ENCODE results near the gene TCF19.

Gene TCF19

DNA sequence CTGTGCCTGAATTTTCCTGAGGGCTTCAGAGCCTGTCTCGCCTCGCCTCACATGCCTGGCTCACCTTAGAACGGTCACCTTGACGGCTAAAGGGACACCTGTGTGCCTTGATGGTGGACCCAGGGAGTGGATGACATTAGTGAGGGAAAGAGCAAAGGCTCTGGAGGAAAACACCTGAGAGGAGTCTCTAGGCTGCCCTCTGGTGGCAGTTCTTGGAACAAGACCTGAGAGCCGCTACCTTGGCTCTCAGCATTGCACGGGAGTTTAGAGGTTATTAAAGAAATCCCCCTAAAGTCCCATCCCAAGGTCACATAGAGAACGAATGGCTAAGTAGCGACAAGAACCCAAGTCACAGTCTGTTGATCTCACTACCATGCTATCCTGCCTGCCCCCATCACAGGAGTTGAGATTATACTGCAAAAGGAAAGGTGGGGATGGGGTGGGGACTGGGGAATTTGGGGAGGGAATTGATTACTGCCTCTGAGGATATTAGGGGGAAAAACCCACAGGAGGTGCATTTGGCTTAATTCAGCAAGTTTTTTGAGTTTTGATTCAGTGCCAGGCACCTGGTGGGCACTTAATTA is 30.2 kb upstream of the TCF19 start:
- DNase-seq: peak; percentile 75

DNA sequence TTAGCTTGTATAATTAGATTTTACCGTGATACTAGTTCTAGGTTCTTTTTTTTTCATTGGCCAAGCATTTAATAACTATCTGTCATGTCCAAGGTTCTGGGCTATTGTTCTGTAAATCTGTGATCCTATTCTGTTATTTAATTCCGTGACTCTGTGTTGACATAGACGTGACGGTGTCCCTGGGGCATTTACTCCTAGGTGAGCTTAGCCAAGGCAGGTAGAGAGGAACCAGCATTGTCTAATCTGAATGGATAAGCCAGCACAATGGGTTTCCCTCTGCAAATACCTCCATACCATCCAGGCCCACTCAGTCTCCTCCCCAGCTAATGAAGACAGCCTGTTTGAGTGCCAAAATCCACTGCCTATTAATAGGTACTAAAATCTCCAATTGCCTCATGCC is 29.3 kb upstream of the TCF19 start:
- no peak for DNase-seq

DNA sequence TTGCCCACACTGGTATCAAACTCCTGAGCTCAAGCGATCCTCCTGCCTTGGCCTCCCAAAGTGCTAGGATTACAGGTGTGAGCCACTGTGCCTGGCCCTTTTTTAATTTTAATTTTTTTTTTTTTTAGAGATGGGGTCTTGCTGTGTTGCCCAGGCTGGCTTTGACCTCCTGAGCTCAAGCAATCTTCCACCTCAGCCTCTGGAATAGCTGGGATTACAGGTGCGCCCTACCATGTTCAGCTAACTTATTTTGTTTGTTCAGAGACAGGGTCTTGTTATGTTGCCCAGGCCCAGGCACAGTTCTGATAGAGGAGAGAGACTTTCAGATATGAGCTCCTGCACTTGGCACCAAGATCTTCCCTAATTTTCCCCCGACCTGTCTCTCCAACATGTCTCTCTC is 27.6 kb upstream of the TCF19 start:
- DNase-seq: no peak

DNA sequence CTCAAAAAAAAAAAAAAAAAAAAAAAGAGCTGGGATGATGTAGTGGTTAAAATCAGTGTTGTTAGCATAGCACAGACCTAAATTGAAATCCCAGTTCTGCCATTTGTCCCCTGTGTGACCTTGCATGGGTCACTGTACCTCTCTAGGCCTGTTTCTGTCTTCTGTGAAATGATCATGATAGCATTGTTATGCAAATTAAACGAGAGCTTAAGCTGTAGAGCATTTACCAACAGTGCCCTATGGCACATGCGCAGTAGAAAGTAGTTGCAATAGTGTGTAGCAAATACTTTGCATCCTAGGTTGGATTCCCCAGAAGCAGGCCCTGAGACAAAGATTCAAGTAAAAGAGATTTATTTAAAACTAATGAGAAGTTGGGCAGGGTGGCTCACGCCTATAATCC is 26.8 kb upstream of the TCF19 start:
- DNase-seq: no peak

DNA sequence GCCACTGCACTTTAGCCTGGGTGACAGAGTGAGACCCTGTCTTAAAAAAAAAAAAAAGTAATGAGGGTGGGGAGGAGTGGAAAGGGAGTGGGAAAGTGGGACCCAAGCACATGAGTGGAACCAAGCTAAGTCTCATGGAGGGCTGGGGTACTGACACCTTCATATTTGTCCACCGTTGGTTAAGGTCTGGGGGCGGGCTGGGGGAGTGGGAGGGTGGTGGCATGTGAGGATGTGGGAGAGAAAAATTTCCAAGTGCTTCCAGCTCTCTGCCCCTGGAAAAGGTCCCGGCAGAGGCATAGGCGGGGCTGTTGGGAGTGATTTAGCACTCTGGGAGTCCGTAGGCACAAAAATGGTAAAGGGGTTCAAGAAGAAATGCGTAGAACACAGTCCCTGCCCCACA is 25.6 kb upstream of the TCF19 start:
- no peak for DNase-seq

DNA sequence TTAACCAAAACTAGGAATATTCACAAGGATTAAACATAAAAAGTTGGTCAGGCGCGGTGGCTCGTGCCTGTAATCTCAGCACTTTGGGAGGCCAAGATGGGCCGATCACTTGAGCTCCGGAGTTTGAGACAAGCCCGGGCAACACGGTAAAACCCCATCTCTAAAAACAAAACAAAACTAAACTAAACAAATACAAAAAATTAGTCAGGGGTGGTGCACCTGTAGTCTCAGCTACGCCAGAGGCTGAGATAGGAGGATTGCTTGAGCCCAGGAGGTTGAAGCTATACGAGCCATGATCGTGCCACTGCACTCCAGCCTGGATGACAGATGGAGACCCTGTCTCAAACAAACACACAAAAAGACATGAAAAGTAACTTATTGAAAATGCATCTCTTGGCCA is 22.7 kb upstream of the TCF19 start:
- no peak for DNase-seq

DNA sequence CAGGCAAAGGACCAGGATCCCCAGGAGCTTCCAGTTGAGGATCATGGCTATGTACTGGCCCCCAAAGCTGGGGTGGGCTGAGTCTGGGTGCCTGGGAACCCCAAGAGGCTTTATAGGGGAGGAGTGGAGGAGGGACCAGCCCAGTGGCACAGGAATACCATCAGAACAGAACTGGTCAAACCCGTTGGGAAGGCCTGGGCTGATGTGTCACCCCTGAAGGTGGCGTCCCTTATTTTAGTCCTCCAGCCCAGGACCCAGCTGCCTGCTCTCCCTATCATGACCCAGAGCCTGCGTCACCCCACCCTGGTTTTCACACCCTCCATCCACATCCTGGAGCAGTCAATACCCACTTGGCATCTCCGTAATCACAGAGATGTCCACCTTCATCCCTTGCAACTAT is 19.4 kb upstream of the TCF19 start, which contains the start of gene PSORS1C2:
PSORS1C2 (minus strand) TSS at position 85 of the 400 bp plus-strand sequence; CDS start at position 45, 40 bp downstream.
- DNase-seq: no peak

DNA sequence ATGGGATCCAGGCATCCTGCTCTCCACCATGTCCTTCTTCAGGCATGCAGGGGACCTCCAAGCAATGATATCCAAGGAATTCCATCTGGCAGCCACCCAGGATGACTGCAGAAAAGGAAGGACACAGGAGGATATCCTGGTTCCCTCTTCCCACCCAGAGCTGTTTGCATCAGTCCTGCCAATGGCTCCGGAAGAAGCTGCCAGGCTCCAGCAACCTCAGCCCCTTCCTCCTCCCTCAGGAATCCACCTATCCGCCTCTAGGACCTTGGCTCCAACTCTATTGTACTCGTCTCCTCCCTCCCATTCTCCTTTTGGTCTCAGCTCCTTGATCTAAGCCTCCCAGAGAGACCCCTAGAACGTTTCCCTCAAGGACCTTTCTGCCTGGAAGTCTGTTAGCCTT is 18.8 kb upstream of the TCF19 start:
- DNase-seq: no peak

DNA sequence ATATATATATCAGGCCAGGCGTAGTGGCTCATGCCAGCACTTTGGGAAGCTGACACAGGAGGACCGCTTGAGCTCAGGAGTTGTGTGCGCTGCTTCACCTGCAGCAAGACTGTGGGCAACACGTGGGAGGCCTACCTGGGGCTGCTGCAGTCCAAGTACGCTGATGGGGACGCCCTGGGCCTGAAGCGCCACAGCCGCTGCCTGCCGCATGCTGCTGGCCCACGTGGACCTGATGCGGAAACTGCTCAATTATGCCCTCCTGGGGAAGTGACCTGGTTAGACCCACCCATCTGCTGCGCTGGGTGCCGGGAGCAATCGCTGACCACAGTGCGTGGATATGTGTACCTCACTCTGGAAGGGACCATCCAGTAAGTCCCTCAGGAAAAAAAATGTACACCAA is 17.7 kb upstream of the TCF19 start:
- no peak for DNase-seq

DNA sequence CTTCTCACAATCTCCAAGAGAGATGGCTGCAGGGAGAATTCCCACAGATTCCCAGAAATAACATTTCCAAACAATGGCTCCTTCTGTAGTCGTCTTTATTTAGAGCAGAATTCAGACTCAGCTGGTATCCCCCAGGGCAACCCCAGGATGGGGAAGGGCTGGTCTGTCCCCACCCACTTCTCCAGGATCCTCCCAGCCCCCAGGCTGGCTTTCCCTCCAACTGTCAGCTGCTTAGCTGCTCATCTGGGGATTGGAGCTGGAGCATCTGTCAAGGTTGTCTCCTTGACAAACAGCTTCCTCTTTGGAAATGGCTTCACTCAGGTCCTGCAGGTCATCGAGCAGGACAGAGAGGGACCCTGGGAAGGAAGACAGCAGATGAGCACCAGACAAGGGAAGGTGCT is 16.0 kb upstream of the TCF19 start:
- no peak for DNase-seq

DNA sequence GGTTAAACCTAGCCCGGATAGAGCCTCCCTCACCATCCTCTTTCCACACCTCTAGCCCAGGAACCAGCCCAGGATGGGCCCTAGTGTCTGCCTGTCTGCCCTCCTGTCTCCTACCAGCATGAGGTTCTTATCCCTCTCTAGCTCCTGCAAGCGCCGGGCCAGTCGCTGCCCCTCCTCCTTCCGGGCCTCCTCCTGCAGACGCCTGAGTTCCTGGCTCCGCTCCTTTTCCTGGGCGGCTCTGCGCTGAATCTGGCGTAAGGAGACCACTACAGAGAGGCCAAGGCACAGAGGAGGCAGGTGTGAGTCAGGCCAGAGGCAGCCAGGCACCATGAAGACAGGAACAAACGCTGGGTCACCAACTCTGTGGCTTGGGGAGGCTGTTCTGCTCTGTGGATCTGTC is 15.2 kb upstream of the TCF19 start:
- DNase-seq: no peak

DNA sequence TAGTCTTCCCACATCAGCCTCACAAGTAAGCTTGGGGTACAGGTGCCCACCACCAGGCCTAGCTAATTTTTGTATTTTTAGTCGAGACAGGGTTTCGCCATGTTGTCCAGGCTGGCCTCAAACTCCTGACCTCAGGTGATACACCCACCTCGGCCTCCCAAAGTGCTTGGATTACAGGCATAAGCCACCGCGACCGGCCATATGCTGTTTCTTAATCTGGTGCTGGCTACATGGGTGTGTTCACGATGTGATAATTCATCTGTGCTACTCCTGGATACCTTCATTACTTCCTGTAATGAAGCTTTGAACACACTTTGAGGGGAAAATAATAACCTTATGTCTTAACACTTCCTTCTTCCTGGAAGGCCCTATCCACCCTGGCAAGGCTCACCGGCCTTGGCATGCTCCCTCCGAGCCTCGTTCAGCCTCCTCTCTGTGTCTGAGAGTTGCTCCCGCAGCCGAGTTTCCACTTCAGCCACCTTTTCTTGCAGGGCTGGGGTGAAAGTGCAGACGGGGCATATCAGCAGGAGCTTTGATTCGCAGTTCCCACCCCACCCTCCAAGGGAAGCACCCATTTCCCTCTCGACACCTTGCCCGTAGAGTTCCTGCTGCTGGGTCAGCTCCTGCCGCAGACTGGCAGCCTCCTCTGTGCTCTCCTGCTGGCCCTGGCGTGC is 14.0 kb upstream of the TCF19 start:
- DNase-seq: no peak

DNA sequence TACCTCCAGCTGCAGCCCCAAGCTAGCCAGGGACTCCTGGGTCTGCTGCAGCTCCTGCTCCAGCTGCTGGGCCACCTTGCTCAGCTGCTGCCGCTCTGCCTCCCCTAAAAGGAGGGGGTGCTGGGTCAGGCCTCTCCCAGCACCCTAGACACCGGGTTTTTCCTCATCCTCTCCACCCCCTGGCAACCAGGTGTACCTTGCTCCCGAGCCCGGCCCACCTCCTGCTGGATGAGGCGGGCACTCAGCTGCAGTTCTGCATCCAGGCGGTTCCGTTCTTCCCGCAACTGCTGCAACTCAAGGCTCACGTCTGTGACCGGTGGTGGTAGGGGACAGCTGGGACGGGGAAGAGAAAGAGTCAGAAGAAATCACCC is 13.4 kb upstream of the TCF19 start:
- no peak for DNase-seq

DNA sequence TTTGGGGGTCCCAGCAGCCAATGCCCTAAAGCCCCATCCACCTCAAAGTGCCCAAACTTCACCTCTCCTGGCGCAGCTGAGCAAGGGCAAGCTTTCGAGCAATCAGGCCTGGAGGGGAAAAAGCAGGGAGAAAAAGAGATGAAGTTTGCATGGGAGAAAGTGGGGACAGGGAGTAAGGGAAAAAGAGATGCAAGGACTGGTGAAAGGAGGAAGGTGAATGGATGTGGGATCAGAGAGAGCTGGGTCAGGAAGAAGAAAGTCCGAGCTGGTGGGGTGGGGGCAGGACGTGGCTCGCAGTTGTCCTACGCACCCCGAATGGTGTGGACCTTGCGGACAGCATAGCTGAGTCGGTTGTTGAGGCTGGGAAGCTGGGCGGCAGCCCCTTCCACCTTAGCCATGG is 13.0 kb upstream of the TCF19 start:
- no peak for DNase-seq

DNA sequence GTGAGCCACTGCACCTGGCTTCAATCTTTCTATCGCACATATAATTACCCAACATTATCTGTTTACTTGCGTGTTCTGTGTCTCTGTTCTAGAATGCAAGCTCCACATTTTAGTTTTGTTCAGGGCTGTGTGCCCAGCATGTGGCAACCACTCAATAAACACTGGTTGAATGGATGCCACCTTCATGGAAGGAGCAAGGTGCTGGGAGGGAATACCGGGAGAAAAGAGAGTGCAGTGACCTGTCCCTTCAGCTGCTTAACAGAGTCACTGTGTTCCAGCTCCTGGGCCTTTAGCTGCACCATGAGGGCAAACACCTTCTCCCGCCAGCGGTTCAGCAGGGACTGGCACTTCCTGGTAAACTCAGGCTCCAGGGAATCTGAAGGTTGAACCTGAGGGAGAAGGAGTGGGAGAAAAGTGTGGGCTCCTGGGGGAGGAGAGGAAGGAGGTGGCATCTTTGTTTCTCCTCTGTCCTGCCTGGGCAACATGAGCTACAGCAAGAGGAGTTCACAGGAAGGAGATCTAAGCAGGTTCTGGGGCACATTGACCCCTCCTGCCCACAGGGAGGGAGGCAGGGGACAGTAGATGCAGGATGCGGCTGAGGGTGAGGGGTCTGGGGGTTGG is 8.5 kb upstream of the TCF19 start:
- DNase-seq: no peak

DNA sequence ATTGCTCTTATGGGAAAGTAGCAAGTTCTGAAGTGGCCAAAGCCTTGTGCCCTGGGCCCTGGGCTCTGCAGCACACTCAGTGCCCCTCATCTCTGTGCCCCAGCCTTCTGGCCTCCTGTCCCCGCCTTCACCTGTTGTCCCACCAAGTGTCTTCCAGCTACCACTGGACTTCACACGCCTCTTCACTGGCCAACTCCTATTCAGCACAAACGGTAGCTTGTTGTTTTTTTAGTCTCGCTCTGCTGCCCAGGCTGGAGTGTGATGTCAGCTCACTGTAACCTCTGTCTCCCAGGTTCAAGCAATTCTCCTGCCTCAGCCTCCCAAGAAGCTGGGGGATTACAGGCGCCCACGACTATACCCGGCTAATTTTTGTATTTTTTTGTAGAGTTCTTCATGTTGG is 5.6 kb upstream of the TCF19 start:
- DNase-seq: no peak

DNA sequence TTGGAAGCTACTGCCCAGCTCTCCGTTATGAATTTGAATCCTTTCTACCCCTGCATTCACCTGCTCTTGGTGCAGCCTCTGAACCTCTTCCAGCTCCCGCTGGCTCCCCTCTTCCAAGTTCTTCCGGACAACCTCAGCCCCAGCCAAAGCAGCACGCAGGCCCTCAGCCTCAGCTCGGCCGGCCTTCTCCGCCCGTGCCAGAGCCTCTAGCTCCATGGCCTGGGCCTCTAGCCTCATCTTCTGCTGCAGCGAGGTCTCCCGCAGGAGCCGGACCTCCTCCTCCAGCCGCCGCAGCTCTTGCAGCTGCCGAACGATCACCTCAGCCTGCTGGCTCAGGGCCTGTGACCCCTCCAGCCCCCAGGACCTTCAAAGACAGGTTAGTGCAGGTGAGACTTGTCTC is 4.0 kb upstream of the TCF19 start:
- DNase-seq: no peak

DNA sequence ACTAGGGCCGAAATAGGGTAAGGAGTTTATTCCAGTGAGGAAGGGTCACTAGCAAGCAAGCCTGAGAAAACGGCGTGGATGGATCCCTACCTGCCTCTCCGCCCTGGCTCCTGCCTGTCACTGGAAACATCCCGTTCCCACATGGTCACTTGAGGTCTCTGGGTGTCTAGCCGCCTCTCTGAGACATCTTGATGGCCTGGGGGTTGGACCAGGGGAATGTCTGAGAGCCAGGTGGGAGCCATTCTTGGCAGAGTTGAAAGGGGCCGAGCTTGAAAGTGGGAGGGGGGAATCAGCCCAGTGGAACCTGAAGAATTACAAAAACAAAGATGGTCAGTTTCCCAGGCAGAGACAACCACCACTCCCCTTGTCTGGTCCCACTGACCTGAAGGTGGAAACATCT is 1.7 kb upstream of the TCF19 start:
- no peak for DNase-seq

DNA sequence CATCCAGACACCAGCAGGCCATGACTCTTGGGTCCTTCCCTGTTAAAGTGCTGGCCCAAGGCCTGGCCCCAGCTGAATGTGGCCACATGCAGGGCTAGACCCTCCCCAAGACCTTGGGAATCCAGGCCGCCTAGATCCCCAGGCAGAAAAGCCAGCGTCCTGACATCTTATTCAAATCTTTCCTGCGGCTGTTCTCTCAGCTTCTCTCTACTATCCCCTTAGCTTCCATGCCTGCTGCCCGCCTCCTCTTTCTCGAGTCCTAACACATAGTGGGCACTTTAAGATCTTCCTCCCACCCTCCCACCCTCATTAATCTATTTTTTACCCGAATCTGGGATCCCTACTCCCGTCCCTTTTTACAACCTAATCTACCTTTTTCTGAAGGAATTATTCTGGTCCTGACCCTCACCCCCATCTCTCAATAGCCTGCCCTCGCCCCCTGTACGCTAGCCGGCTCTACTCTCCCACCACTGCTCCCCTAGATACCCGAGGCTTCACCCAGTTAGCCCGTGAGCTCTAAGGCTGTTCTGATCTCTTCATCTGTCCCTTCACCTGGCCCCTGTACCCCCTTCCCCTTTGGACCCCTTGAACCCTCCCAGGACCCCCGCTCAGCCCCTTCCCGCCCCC is 763 bp upstream of the TCF19 start, which contains the start of gene CCHCR1:
CCHCR1 (minus strand) TSS at position 290 of the 627 bp plus-strand sequence; CDS start at position 88, 202 bp downstream.
- DNase-seq: no peak

DNA sequence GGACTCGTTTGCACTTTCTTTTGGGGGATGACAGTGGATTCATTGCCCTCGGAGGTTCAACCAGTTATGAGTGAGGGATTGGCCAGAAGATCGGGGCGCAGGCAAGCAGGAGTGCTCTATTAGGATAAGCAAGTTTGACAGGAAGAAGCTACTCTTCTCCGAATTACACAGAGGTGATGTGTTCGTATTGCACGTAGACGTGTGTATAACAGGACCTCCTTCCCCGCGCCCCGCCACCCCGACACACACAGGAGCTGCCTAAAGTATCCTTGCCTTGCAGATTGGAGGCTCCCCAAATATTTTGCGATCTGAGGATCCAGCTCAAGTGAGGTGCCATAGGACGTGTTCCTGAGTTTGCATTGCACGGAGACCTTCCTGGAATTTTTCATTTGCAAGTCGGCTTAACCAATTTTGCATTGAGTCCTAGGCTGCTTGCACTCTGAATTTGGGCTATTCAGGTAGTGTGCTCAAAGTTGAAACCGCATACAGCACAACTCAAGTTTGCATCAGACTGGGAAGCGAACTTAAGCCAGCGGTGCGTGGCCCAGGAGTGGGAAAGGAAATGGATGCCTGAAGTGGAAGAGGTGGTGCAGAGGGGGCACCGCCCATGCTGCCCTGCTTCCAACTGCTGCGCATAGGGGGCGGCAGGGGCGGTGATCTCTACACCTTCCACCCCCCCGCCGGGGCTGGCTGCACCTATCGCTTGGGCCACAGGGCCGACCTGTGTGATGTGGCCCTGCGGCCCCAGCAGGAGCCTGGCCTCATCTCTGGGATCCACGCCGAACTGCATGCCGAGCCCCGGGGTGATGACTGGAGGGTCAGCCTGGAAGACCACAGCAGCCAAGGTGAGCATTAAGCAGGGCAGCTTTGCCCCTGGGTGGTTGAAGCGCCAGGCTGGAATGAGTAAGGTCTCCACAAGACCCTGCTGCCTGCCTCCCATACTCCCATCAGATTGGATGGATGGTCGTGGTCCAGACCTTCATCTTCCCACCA is 770 bp downstream of the TCF19 start:
- peak; percentile 53 for DNase-seq

DNA sequence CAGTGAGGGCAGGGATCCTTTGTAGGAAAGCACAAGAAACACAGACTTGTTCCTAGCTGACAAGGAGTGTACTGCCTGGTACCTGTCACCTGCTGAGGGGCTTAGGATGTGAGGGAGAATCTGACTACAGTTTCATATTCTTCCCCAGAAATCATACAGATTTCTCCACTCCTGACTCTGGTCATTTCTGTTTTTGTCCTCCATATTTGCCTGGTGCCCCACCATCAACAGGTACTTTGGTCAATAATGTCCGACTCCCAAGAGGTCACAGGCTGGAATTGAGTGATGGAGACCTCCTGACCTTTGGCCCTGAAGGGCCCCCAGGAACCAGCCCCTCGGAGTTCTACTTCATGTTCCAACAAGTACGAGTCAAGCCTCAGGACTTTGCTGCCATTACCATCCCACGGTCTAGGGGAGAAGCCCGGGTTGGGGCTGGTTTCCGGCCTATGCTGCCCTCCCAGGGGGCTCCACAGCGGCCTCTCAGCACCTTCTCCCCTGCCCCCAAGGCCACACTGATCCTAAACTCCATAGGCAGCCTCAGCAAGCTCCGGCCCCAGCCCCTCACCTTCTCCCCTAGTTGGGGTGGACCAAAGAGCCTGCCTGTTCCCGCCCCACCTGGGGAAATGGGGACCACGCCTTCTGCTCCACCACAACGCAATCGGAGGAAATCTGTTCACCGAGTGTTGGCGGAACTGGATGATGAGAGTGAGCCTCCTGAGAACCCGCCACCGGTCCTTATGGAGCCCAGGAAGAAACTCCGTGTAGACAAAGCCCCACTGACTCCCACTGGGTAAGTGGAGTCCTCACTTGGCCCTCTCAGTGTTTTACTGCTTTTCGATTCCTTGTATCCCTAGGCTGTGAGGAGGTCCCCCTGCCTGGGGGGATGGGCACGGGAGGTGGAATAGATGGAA is 3.1 kb downstream of the TCF19 start:
- DNase-seq: no peak
